UCSD-AML1 (cell line): ENCODE data around the gene PGBD5.

ENCODE experiments used
- DNase-seq: peaks from one replicate; lab custom pipeline; 2025; ENCODE audit not compliant: unreplicated experiment; lab: John Stamatoyannopoulos, UW

PGBD5 gene

GRCh38 chr1:230351514-230351913, 74.6 kb downstream of the PGBD5 start:
- DNase-seq = no peak

GRCh38 chr1:230350208-230350921, 75.8 kb downstream of the PGBD5 start:
- no peak for DNase-seq

- no peak for DNase-seq
These were observed 77.1 kb downstream of the PGBD5 start for GRCh38 chr1:230349020-230349393.

GRCh38 chr1:230348386-230349019, 77.6 kb downstream of the PGBD5 start:
- DNase-seq = no peak

- no peak for DNase-seq
These were observed 78.2 kb downstream of the PGBD5 start for GRCh38 chr1:230347896-230348295.

- DNase-seq = no peak
These were observed 80.8 kb downstream of the PGBD5 start for GRCh38 chr1:230345139-230345885.

- no peak for DNase-seq
These were observed 83.4 kb downstream of the PGBD5 start for GRCh38 chr1:230342699-230343098.

GRCh38 chr1:230342019-230342418, 84.1 kb downstream of the PGBD5 start:
- DNase-seq = no peak

- DNase-seq = no peak
These were observed 85.0 kb downstream of the PGBD5 start for GRCh38 chr1:230341162-230341546.

- no peak for DNase-seq
These were observed 85.5 kb downstream of the PGBD5 start for GRCh38 chr1:230340526-230341161.

GRCh38 chr1:230339033-230339432, 87.1 kb downstream of the PGBD5 start:
- no peak for DNase-seq

- DNase-seq = no peak
These were observed 88.9 kb downstream of the PGBD5 start for GRCh38 chr1:230337266-230337665.

GRCh38 chr1:230335861-230336522, 90.1 kb downstream of the PGBD5 start:
- DNase-seq = no peak

- no peak for DNase-seq
These were observed 91.7 kb downstream of the PGBD5 start for GRCh38 chr1:230334447-230334837.

- no peak for DNase-seq
These were observed 92.3 kb downstream of the PGBD5 start for GRCh38 chr1:230333590-230334446.

GRCh38 chr1:230332575-230333066, 93.5 kb downstream of the PGBD5 start:
- no peak for DNase-seq

GRCh38 chr1:230332061-230332460, 94.1 kb downstream of the PGBD5 start:
- DNase-seq = no peak

GRCh38 chr1:230330157-230330556, 96.0 kb downstream of the PGBD5 start:
- no peak for DNase-seq

GRCh38 chr1:230328342-230329015, 97.7 kb downstream of the PGBD5 start:
- no peak for DNase-seq

GRCh38 chr1:230327892-230328284, 98.2 kb downstream of the PGBD5 start:
- no peak for DNase-seq
